HG03066 (cell line): ENCODE results near the gene ABCG8.

Experiments
- ATAC-seq: cut with Tn5 transposase; IDR thresholded peaks from one replicate; pipeline ENCODE4 v1.9.1; 2021; ENCODE audit warnings: low read depth; ENCODE audit not compliant: unreplicated experiment

The ABCG8 gene

DNA sequence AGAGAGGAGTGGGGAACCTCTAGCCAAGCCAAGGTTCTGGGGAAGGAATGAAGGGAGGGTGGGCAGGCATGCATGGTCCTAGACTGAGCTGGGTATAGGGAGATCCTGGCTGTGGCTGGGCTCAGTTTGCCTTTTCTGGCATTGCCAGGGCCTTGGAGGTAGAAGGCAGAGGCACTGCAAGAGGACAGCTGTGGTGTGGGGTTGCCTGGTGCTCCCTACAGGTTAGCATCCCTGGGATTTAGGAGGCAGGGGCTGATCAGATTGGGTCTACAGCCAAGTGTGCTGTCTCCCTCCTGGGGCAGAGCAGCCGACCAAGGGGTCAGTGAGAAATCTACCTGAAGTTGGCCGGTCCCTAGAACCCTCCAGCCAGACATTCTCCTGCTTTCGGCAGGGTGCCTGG, 15.9 kb downstream of the ABCG8 start:
- no peak for ATAC-seq

DNA sequence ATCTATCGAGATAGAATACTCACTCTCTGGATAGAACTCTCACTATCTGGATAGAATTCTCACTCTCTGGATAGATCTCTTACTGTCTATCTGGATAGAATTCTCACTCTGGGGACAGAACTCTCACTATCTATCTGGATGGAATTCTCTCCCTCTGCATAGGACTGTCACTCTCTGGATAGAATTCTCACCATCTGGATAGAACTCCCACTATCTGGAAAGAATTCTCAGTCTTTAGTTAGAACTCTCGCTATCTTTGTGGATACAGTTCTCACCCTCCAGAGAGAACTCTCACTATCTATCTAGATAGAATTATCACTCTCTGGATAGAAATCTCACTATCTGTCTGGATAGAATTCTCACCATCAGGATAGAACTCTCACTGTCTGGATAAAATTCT, 16.5 kb downstream of the ABCG8 start:
- ATAC-seq: no peak

DNA sequence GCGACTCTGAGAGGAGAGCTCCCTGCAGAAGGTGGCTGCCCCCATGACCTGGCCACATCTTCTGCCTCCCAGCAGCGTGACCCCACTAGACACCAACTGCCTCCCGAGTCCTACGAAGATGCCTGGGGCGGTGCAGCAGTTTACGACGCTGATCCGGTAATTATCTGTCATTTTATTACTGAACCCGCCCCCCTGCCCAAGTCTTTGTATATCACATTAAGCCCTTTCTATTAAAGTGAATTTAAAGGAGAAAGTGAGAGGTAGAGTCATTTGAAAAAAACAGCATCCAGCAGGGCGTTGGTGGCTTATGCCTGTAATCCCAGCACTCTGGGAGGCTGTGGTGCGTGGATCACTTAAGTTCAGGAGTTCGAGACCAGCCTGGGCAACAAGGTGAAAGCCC, 33.4 kb downstream of the ABCG8 start:
- no peak for ATAC-seq

DNA sequence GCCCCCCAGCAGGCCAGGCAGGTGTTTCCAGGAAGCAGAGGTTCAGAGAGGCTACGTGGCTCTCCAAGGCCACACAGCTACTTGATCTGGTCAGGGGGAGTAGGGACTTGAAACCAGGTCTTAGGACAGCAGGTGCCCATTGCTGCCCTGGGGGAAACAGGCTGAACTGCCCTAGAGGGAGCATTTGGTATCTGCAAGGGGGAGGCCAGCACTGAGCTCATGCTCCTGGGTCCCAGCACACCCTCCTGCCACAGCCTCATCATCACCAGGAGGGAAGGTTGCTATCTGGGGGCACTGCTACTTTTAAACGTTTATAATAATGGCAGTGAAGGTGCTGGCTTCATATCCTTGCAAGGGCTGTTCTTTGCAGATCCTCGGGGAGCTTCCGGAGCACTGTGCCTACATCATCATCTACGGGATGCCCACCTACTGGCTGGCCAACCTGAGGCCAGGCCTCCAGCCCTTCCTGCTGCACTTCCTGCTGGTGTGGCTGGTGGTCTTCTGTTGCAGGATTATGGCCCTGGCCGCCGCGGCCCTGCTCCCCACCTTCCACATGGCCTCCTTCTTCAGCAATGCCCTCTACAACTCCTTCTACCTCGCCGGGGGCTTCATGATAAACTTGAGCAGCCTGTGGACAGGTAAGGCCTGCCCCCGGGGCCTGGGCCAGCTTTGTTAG, 36.1 kb downstream of the ABCG8 start:
- no peak for ATAC-seq

DNA sequence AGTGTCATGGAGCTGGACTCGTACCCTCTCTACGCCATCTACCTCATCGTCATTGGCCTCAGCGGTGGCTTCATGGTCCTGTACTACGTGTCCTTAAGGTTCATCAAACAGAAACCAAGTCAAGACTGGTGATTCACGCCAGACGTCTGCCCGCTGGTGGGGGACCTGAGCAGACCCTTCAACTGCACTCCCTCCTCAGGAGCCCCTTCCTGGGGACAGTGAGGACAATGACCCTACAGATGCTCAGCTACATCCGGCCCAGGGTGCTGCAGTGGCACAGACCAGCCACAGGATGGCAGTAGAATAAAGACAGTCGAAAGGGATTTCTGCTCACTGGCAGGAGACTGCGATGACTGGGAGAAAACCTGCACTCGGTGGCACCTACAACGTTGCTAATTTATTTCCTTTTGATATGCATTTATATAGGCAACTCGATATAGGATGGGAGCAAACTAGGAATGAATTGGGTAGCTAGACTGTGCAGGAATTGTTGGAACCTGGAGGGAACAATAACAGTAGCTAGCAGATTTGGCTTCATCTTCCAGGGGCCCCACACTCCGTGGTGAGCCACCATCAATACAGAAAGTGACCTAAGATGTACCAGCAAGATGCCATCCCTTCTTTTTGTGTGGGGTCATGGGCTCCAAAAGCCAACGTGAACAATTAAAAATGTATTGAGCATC, 39.2 kb downstream of the ABCG8 start:
- peak; percentile 84 for ATAC-seq

DNA sequence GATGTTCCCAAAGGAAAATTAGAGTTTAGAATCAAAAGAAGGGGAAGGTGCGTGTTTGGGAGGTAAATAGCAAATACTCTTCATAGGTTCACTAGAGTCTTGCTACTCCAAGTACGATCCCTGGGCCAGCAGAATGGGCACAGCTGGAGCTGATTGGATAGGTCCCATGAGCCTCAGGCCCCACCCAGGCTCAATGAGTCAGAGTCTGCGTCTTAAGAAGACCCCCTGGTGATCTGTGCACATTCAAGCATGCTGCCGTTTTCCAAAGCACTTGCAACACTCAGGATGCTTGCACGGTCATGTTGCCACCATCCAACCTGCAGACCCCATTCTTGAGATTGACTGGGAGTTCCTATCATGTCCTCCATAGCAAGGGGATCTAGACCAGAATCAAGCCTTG, 40.5 kb downstream of the ABCG8 start:
- no peak for ATAC-seq

DNA sequence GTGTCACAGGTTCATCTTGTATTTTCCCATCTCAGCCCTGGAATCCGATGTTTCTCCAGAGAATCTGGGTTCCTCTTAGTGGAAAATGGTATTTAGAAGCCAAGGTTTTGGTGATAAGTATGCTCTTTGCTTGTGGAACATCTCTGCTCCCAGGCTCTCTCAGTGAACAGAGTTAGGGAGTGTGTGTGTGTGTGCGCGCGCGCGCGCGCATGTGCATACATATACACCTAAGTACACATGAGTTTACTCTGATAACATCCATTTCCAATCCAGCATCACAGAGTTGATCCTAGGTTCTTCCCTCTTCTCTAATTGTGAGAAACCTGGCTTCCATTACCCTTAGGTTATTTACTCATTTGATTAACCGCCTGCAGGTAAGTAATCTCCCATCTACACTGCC, 41.7 kb downstream of the ABCG8 start:
- ATAC-seq: no peak

DNA sequence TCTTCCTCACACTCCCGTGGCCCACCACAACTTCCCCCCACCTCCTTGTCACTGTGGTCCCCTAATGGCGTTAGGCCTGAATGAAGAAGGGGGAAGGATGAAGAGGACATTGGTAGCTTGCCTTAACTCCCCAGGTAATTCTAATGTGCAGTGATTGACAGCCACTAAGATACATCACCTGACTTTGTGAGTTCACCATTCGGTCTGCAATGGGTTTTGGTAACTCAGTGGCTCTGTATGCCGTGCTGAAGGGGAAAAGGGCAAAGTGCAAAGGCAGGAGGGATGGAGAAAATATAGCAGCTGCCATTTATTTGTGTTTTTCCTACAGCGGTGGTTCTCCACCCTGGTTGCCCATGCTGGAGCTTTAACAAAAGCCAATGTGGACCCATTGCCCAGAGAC, 42.2 kb downstream of the ABCG8 start:
- no peak for ATAC-seq

DNA sequence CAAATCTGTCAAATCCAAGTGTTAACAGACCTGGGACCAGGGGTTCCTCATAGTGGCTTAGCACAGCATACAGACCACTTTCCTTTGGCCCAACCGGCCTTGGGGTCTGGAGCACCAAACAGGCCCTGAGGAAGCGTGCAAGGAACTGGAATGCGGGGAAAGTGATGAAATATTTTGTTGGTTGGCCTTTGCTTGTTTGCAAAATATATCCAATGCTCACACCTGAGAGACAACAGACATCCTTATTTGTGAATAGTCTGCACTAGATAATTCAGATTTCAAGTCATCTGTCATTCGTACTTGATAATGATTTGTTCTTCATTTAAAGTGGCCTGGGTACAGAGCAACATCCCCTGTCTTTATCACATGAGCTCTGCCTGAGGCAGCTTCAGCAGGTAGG, 43.5 kb downstream of the ABCG8 start:
- ATAC-seq: no peak

DNA sequence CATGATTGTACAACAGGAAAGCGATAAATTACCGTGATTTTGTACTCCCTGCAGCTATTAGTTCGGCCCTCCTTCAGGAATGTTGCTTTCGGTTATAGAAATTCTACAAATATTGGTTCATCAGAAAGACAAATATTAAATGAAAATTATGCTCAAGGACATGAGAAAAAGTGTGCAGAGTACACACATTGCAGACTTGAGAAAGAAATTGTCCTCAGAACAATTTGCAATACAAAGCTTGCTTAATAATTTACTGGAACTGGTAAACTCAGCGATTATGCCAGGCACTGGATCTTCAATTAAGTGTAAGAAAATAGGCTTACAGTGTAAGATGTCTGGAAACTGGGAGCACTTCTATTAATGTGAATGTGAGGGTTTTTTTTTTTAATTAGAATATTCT, 45.9 kb downstream of the ABCG8 start:
- no peak for ATAC-seq

DNA sequence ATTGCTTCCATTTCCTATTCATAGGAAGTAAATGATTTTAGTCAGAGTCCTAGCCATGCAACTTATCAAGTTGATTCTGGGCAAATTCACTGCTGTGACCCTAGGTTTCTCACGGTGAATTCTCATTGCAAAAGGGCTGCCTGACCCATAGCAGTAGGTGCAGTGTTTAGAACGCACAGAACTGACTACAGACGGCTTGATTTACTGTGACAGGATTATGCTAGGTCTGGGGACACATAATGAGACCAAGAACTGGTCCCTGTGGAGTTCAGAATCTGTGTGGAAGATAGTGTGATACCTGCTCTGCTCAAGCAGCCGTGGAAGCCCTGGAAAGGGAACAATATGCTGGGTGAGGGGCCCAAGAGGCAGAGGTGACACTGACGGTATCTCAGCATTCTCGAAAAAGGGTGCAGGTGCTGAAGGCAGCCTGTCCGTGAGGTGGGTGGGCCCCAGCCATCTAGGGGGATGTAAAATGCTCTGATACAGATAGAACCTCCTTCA, 46.4 kb downstream of the ABCG8 start:
- ATAC-seq: no peak

DNA sequence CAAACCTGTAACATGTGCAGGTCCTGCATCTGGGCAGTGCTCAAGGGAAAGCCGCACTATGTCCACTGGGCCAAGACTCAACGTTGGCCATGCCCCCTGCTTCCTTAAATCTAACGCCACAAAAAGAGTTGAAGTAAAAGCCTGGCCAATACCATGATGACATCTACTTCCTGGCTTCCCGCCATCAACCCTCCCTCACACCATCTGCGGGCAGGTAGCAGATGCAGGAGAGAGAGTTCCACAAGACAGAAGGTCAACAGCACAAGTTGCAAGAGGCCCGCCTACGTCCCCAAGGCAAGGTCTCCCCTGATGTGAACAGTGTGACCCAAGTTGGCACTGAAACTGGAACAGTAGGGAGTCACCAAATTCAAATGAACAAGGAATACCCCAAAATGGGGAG, 48.4 kb downstream of the ABCG8 start:
- no peak for ATAC-seq

DNA sequence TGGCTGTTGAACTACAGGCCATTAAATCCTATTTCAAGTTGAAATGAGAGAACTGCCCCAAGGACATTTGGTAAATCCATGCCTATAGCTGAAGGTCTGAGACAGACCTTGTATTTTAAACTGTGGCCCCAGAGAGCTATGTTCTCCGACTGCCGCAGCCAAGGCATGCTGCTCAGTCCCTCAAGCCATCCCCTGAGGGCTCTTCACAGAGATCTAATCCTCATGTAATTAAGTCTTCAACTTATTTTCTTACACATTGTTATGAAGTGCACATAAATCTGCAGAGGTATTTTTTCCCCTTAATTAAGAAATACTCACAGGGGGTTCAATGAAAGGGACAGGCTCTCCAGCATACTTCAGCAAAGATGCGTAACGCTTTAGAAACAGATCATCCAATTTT, 50.6 kb downstream of the ABCG8 start:
- no peak for ATAC-seq

DNA sequence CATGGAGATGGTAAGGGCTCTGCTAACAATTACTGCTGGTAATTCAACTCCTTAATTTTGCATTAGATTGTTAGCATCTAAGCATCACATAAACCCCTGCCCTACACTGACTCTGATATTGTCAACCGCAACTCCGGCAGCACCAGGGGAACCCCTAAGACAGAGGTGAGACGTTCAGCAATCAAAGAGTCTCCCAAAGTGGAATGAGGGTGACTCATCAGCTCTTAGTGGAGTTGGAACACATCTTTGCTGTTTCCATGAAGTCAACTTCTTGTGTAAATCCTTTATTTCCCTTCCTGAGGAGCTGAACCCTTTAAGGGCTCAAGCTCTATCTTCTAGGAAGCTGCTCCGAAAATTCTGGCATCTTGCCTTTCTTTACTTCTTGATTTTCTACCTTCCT, 52.1 kb downstream of the ABCG8 start:
- no peak for ATAC-seq

DNA sequence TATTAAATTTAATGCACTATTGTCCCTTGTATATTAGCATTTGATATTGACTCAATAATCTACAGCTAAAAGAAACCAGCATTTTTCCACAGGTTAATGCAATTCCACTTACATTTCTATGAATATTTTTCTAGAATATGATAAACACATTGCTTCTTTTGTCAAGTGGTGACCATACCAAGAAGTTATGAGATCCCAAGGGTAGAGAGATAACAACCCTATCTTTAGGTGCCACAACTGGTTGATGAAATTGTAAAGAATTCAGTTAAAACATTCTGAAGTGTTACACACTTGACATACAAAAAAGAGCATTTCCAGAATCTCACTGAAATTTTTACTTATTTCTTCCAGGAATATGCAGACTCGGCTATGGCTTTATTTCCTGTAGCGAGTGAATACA, 56.0 kb downstream of the ABCG8 start:
- no peak for ATAC-seq

DNA sequence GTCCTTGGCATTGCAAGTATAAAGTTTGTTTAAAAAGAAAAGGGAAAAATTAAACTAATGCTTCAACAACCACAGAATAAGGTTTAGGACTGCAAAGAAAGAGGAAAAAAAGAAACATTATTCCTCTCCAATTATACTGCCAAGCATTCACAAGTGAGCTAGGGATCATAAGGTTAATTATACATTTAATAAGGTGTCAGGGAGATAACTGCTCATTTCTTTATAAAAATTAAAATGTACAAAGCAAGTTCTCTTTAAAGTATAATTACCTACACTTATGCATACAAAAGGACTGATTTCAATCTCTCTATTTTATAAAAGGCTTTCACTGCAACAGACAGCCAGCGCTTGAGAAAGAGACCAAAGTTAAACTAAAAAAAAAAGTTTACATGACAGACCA, 58.1 kb downstream of the ABCG8 start:
- no peak for ATAC-seq

DNA sequence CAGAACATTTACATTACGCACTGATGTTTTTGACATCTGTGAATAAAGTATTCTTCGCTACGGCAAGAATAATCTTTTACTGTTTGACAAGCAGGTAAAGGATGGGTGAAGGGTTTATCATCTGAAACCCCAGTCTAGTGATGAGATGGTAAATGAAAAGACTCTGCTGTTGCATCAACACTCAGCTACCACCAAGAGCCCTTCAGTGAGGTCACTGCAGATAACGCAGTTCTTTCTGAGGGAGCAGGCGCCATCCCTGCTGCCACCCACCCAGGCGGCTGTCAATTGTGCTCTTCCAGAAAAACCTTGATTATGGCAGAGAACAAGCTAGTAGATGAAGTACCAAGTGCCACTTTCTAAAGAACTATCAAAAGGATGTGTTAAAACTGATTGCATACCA, 58.7 kb downstream of the ABCG8 start:
- no peak for ATAC-seq

DNA sequence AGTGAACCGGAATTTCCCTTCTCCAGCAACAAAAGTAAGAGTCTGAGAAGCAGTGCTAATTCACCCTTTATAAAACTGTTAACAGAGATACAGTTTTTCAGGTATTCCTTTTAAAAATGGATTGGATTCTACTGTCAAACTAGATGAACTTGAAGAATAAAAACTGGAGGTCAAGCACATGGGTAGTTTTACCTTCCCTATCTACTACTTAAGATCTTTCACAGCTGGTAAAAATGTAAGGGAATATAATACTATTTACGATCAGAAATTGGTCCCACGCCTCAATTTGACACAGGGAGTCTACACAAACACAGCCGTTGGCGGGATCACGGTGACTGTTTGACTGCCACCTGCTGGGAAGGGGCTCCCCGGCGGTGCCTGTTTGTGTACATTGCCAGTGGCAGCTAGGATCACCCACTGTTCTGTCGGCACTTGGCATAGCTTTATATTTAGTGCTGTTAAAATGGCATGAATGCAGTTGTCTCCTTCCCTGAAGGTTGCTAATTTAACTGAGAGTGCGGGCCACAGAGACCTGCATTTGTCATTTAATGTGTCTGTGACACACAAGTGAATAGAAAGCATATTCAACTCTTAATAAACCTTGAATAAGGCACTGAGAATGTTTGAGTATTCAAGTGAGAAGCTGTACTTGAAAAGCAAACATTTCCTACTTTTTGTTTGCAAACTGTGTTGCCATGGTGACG, 59.5 kb downstream of the ABCG8 start:
- ATAC-seq: no peak

DNA sequence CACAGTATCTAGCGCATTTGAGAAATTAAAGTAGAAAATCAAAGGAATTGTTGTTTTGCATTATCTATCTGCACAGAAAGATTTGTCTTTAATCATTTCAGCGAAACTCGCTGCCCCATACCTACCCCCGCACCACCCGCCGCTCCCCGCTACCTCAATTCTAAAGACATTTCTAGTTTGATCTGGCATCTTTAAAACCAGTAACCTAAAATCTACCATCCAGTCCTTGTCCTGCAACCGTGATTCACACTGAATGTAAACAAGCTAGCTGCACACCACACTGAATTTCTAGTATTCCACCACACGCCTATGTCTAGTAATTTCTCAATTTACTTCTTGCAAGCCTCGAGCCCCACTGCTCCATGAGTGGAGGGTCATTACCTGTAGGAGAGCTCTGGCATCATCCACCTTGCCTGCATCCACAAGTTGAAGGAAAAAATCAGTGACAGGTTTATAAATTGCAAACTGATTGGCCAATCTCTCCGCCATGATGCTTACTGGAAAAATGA, 60.1 kb downstream of the ABCG8 start:
- ATAC-seq: no peak

DNA sequence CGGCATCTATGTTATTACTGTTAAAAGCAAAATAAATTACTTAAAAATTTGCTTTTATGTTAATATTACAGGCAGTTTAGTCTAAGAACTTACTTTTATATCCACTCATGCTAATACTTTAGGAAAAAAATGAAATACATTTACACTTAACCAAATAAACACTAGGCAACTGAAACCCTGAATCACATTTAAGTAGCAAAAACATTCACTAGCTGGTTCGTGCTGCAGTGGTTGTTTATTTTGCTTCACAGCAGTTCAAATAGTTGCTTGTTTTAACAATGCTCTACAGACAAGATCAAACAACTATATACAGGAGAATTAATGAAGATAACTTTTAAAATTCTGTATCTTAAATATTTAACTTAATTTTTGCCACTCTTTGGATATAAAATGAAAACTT, 60.8 kb downstream of the ABCG8 start:
- ATAC-seq: no peak

DNA sequence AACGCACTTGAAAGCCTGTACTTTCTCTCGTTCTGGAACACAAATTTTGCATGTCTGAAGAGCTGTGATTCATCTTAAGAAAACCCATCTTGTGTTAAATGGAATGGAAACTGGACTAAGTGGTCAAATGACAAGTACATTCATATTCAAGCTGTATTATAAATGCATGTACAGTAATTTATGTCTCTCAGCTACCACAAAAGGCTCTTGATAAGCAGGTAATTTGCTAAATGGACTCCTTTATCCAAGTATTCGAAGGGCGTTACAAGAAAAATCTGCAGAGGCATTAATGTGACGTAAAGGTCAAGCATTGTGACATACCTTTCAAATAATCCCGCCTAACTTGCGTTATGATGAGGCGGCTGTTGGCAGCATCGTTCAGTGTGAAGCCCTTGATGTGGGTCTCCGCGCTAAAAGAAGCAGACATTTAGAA, 66.6 kb downstream of the ABCG8 start:
- ATAC-seq: no peak

DNA sequence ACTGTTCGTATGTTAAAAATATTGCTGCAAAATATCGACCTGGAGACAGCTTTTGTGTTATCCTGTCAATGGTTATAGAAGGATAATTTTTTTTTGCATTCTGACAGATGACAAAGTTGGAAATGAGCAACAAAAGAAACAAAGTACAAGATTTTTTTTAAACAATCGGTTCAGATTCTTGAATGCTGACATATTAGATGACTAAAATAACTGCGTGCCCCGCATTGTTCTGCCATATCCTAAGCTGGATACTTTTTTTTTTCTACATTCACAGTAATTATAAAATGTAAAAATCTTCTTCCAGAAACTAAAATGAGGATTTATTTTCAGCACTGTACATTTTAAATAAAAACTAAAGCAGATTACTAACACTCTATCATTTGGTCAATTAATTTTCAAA, 67.1 kb downstream of the ABCG8 start:
- no peak for ATAC-seq
